PC-3 (cell line): ENCODE results near the gene SFT2D2.
"Not testable (repeated sequence)": the region's sequence is repeated elsewhere in the genome, so short reads cannot be mapped to it uniquely, and the experiment has no call there.

Source experiments
- CTCF ChIP-seq: fragments of 300-600 bp; sonication (generic); conservative IDR thresholded peaks from 2 replicates; pipeline ENCODE4 v1.5.1; 2017; ENCODE audit warnings: antibody characterized with exemption, low read depth, mild to moderate bottlenecking, low read length
- EZH2 ChIP-seq: fragments of 300-600 bp; sonication (generic); IDR thresholded peaks from one replicate; pipeline ENCODE4 v1.6.1; 2017; ENCODE audit warnings: antibody characterized with exemption, mild to moderate bottlenecking, low read length; ENCODE audit not compliant: unreplicated experiment
- EZH2phosphoT487 ChIP-seq: fragments of 300-600 bp; sonication (generic); IDR thresholded peaks from 2 replicates; pipeline ENCODE4 v1.6.1; 2018; ENCODE audit warnings: mild to moderate bottlenecking, antibody characterized with exemption, low read length, borderline replicate concordance

- TF ChIP-seq CTCF, EZH2, EZH2phosphoT487: not testable (repeated sequence)
Measured at GRCh38 chr1:168181063-168181720, 44.6 kb upstream of the SFT2D2 start.
